ENCODE results near the gene SLC7A9. TPM values are rescaled to one million over a fixed set of nuclear protein-coding genes. Genes with fewer than 3 reads are reported as not detected.
"Not testable (repeated sequence)": the region's sequence is repeated elsewhere in the genome, so short reads cannot be mapped to it uniquely, and the experiment has no call there.

Gene SLC7A9
- total RNA-seq, 1 donor from 2014 or later, result not detected

- DNase-seq (no peak), ATAC-seq (ENCODE audit: poor library complexity) (no peak)
- intact Hi-C loops (cut with DNase I), result no loop called here
Measured at GRCh38 chr19:32887572-32888215, 18.1 kb upstream of the SLC7A9 start.

DNA sequence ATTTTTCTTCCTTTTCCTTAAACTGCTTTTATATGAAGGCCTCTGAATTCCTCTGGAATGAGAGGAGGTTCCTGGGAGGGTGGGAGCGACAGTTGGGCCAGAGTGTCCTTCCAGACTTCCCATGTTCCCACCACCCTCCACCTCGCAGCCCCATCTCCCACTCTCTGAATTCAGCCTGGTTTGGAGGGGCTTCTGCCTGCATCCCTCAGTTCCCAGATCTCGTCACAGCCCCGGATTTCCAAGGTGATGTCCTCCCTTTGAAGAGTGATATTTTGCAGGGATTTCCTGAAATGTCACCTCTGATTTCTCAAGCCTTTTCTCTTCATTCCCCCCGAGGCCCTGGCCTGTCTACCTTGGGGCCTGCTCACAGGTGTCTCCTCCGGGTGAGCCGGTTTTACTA is 16.7 kb upstream of the SLC7A9 start:
- DNase-seq (no peak), ATAC-seq (ENCODE audit: poor library complexity) (no peak)
- intact Hi-C loops (cut with DNase I), result no loop called here

GRCh38 chr19:32885255-32885654 is 15.7 kb upstream of the SLC7A9 start:
- DNase-seq; ATAC-seq (ENCODE audit: poor library complexity); intact Hi-C loops (cut with DNase I): not testable (repeated sequence)

- intact Hi-C loops (cut with DNase I), result no loop called here
- ATAC-seq (ENCODE audit: poor library complexity) (no peak), DNase-seq (no peak)
Measured at GRCh38 chr19:32881766-32882165, 12.2 kb upstream of the SLC7A9 start.

DNA sequence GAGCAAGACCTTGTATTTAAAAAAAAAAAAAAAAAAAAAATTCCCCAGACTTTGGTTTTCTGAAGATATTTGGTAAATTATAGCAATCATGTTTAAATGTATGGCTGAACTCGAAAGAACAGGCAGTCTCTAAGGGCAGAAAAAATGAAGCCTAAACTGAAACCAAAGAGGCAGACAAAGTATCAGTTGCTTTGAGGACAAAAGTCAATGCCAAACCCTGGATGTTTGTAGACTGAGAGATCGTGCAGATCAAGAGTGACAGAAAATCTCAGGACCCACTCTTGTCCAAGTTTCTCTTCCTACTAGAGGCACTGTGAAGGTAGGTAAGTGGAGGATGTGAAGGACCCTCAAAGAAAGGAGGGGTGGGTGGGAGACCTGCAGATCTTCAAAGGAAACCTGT is 11.1 kb upstream of the SLC7A9 start:
- ATAC-seq (ENCODE audit: poor library complexity) (no peak), DNase-seq (no peak)
- intact Hi-C loops (cut with DNase I), result no loop called here

DNA sequence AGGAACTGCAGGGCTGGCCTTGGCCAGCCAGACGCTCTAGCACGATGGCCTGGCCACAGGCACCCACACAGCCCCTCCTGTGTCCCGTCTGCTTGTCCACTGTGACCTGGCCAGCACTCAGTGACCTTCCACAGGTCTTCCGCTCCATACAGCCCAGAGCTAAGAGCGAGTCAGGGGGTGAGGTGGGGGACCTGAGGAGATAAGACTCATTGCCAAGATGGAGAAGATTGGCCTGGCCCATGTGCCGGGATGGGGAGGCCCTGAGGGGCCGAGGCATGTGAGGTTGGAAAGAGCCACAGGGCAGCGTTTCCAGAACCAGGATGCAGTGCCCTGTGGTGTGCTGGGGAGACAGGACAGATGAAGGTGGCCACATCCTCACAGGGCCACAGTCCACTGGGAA is 10.2 kb upstream of the SLC7A9 start:
- intact Hi-C loops (cut with DNase I), result no loop called here
- ATAC-seq (ENCODE audit: poor library complexity), result no peak
- no peak for DNase-seq

DNA sequence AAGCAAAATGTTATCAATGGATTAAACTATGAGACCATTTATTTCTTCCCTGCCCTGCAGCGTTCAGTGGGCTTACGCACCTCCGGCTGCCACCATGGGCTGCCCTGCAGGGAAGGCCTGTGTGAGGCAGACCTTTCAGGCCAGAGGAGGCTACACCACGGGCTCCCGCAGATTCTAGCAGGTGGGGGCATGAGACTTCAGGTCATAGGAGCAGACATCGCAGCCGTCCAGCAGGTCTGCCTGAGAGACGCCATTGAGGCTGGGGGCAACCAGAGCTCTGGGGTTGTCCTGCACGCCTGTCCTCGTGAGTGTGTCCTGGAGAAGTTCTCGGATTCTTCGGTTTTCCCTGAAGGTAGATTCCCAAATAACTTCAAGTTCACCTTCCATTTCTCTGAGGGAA is 9.4 kb upstream of the SLC7A9 start:
- intact Hi-C loops (cut with DNase I), result no loop called here
- no peak for DNase-seq
- ATAC-seq (ENCODE audit: poor library complexity), result no peak

- intact Hi-C loops (cut with DNase I), result no loop called here
- DNase-seq, result no peak
- no peak for ATAC-seq (ENCODE audit: poor library complexity)
Measured at GRCh38 chr19:32877977-32878745, 8.6 kb upstream of the SLC7A9 start.

DNA sequence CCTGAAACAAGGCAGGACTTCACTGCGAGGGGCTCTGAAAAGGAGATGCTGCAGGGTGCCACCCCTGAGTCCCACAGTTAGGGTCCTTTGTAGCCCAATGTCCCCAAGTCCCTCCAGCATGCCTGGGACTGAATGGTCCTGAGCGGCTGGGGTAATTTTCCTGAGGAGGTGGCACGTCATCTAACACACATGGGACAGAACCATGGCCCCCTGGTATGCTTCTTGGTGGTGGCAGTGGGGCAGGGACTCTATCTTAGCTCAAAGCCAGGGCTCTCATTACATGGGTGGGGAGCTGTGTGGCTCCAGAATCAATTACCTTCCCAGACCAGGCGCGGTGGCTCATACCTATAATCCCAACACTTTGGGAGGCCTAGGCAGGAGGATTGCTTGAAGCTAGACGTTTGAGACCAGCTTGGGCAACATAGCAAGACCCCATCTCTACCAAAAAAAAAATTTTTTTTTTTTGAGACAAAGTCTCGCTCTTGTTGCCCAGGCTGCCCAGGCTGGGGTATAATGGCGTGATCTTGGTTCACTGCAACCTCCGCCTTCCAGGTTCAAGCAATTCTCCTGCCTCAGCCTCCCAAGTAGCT is 7.9 kb upstream of the SLC7A9 start:
- ATAC-seq (ENCODE audit: poor library complexity) (no peak), DNase-seq (no peak)
- intact Hi-C loops (cut with DNase I), result no loop called here

DNA sequence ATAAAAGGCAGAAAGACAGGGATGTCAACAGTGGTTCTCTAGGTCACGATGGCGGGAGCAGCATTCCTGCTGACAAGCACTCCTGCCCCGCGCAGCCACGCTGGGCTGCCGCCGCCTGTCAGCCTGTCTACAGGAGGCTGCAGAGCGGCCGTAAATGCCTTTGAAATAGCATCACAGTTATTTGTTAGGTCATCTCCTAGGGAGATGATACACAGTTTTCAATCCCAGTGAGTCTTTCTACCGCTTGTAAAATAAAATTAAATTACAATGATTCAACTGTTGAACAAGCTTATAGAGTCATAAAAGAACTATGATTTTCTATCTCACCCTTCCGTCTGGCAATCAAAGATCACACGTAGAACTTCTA is 7.3 kb upstream of the SLC7A9 start:
- intact Hi-C loops (cut with DNase I), result no loop called here
- no peak for ATAC-seq (ENCODE audit: poor library complexity)
- DNase-seq, result no peak

DNA sequence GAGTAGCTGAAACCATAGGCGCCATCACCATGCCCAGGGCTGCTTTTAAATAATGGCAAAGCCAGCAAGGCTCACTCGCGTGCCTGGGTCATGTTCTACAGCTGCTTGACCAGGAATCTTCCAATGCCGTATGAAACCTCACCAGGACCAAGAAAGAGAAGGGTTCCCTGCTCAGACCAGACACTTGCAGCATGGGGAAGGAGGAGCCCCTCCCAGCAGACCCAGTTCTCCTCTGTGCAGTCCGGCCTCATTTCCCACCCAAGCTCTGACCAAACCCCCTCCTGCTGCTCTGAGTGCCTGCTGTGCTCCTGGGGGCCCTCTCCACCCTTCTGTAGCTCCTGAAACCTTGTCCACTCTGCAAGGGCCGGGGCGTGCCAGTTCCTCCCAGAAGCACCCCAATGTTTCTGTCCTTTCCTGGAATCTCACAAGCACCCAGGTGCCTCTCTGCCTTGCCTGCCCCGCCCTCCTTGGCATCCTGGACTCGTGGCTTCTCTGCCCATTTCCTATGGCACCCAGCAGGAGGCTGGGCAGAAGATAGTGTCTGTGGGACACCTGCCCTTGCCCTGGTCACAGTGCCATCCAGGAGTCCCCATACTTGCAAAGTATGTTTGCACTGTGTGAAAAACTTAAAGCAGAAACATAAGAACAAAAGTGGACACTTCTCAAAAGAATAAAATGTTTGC is 6.8 kb upstream of the SLC7A9 start:
- DNase-seq (no peak), ATAC-seq (ENCODE audit: poor library complexity) (no peak)
- intact Hi-C loops (cut with DNase I), result no loop called here

GRCh38 chr19:32875428-32875827 is 5.9 kb upstream of the SLC7A9 start:
- no peak for DNase-seq
- intact Hi-C loops (cut with DNase I), result no loop called here
- no peak for ATAC-seq (ENCODE audit: poor library complexity)

DNA sequence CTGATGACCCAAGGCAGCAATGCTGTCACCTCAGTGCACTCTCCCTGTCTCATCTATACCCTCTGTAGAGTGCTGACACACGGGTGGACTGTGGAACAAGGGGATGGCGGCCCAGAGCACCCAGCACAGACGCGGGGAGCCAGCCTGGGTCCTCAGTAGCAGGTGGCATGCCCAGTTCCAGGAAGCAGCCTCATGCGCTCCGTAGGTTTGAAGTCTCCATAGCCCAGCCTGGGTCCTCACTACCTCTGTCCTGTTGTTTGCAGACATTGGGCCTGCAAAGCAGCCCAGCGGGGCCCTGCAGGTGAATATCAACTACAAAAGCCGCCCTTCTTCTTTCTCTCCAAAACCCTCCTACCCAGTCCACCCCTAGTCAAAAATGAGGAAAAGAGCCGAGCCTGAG is 5.0 kb upstream of the SLC7A9 start:
- DNase-seq (no peak), ATAC-seq (ENCODE audit: poor library complexity) (no peak)
- intact Hi-C loops (cut with DNase I), result no loop called here

DNA sequence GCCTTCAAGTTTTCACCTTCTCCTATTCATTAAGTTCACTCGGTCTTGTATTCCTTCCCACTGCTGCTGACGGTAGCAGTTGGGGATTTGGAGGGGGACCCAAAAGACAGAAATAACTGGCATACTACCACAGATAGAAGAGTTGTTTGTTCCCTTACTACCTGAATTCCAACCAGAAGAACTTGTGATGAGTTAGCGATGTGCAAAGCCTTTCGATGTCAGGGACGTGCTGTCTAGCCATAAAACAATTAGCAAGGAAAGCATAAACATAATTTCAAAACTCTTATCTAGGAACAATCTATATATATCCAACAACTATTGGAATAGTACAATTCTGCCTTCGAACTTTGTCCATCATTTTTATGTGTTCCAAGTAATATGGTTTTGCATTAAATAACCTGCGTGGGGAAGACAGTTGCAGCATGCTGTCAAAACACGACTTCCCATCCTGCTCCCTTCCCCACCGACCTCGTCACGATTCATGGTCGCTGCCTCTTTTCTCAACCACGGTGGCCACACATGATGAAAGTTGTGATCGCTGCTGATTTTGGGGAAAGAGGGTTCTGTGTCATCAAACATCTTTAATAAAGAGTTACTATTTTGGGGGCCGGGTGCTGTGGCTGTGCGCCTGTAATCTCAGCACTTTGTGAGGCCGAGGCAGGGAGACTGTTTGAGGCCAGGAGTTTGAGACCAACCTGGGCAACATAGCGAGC is 3.8 kb upstream of the SLC7A9 start:
- no peak for DNase-seq
- ATAC-seq (ENCODE audit: poor library complexity), result no peak
- intact Hi-C loops (cut with DNase I), result no loop called here

DNA sequence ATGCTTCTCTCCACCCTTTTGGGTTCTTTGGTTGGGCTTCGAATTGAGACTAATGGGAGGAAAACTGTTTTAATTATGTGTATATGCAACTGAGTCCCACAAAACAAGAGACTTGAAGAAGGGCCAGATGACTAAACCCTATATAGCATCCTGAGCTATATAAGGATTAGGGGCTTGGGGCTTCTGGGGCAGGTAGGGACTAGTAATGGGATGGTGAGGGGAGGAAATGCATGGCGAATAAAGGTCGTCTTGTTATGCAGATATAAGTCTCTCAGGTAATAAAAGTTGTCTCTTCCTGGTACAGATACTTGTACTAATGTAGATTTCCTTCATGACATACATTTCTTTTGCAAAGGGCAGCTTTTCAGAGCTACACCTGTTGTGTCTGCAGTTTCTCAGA is 2.8 kb upstream of the SLC7A9 start:
- intact Hi-C loops (cut with DNase I), result no loop called here

DNA sequence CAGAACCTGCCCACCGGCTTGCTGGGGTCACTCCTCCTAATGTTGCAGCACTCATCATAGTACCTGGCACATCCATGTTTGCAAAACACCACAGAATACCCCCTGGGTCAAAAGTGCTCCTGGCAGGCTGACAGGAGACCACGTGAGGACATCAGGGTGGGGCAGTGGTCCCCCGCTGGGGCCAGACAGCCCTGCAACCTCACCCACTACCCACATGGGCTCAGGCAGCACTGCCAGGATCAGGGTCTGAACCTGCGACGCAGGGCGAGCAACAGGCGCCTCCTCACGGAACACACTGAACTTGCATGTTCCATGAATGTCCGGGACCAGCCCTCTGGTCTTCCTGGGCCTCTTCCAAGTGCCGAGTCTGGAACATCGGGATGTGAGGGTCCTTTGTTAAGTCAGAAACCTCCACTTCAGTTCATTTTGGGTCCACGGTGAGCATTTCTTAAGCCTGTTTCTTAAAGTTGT is 1.4 kb upstream of the SLC7A9 start:
- DNase-seq (no peak), ATAC-seq (ENCODE audit: poor library complexity) (no peak)
- intact Hi-C loops (cut with DNase I), result no loop called here

More for the DNA sequence above, 2.8 kb upstream of the SLC7A9 start:
- ATAC-seq (ENCODE audit: poor library complexity), result no peak
- no peak for DNase-seq

GRCh38 chr19:32869966-32870573 is 503 bp upstream of the SLC7A9 start:
- DNase-seq (no peak), ATAC-seq (ENCODE audit: poor library complexity) (no peak)
- intact Hi-C loops (cut with DNase I), result no loop called here

GRCh38 chr19:32868206-32868950 is 1.2 kb downstream of the SLC7A9 start:
- no peak for ATAC-seq (ENCODE audit: poor library complexity)
- intact Hi-C loops (cut with DNase I), result no loop called here
- DNase-seq, result no peak

All from Right ventricle myocardium superior (tissue), 1 donor.